Muscle of arm (tissue), 12 donors: ENCODE measurements around the gene CDC42. TPM values are rescaled to one million over a fixed set of nuclear protein-coding genes. Genes with fewer than 3 reads are reported as not detected.
"Not testable (repeated sequence)": the region's sequence is repeated elsewhere in the genome, so short reads cannot be mapped to it uniquely, and the experiment has no call there.

ENCODE experiments used
- DNase-seq: peaks from one replicate; pipeline ENCODE4 v3.0.0-alpha.2; 2013
- polyA plus RNA-seq, 12 donors: library from polyadenylated mRNA; unstranded; fragments of 120-200 nt; gene quantifications; one replicate each; pipeline ENCODE4 v1.2.1, GENCODE V29; 2013; ENCODE audit not compliant: insufficient read length in 12 of 12

The CDC42 gene
- polyA plus RNA-seq, 12 donors: 200 to 2,247 (median 254) TPM

- no peak for DNase-seq
Measured at GRCh38 chr1:22031214-22031962, 21.1 kb upstream of the CDC42 start.

DNA sequence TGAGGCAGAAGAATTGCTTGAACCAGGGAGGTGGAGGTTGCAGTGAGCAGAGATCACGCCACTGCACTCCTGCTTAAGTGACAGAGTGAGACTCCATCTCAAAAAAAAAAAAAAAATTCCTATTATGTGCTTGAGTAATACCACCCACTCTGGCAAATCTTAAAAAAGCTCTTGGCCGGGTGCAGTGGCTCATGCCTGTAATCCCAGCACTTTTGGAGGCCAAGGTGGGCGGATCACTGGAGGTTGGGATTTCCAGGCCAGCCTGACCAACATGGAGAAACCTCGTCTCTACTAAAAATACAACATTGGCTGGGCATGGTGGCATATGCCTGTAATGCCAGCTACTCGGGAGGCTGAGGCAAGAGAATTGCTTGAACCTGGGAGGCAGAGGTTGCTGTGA, 17.7 kb upstream of the CDC42 start:
- DNase-seq: not testable (repeated sequence)

DNA sequence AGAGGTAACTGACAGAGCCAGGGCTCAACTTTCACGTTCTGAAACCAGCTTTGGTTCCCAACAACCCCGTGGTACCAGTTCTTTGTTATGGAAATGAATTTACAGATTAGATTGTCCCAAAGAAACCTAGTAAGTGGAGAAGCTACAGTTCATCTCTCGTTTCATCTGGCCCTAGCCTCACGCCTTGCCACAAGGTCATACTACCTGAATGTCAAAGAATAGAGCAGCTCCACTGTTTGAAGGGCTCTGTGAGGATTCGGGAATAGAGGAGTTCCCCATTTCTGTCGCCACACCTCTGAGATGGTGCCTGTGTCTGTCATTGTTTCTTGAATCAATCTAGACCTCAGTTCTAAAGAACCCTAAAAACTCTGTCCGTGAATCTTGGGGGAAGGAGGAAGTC, 15.0 kb upstream of the CDC42 start:
- no peak for DNase-seq

- DNase-seq: no peak
Measured at GRCh38 chr1:22038036-22038435, 14.5 kb upstream of the CDC42 start.

DNA sequence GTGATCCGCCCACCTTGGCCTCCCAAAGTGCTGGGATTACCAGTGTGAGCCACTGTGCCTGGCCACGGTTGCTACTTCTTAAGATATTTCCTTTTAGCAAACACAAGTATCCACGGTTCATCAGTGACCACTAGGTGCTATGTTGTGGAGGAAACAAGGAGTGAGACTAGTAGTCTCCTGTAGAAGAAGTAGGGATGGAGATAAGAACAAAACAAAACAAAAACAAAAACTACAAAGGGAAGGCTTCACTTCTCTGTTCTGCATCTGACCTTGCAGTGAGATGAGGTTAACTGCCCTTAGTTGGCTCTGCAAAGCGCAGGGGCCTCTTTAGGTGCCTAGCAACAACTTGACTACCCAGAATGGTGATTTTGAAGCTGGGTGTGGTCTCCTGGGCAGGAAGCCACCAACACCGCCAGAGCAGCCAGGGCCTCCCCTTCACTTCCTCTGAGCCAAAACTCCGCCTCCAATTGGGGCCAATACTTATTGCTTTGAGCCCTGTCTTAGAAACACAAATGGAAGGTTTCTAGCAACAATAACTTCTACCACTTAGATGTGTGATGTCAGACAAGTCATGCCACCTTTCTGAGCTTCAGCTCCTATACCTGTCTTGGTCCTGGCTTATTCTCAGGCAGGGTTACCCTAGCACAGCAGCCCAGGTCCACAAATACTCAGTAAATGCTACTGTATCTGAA, 12.8 kb upstream of the CDC42 start:
- DNase-seq: no peak

- DNase-seq: no peak
Measured at GRCh38 chr1:22040286-22040623, 12.3 kb upstream of the CDC42 start.

- no peak for DNase-seq
Measured at GRCh38 chr1:22041505-22041904, 11.0 kb upstream of the CDC42 start.

- no peak for DNase-seq
Measured at GRCh38 chr1:22043198-22043769, 9.2 kb upstream of the CDC42 start.

DNA sequence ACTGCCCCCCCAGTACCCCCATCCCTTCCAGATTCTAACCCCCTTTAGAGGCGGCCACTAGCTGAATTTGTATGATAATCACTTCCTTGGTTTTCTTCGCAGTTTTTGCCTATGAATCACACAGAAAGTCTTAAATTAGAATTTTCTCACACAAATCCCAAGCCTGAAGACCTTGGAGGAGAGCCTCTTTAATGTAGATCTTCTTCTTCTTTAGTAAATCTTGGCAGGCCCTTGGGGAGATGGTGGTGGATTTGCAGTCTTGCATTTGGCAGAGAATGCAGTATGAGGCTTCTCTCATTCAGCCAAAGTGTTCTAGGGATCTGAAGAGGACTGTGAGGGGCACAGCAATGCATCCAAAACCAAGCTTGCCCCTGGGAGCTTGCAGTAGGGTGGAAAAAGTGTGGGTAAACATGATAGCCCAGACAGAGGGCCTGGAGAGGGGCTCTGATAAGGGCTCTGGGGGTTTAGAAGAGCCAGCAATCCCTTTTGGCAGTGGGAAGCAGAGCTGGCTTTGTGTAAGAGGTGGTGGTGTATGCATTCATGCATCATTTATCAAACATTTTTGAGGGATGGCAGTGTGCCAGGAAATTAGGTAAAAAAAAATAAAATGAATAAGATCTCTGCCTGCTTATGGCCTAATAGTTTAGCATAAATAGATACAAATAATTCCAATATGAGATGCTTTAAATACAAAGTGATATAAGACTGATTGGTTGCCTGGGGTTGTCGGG, 7.7 kb upstream of the CDC42 start:
- DNase-seq: no peak

GRCh38 chr1:22045604-22046228, 6.8 kb upstream of the CDC42 start:
- DNase-seq: no peak

- no peak for DNase-seq
Measured at GRCh38 chr1:22048351-22049192, 3.9 kb upstream of the CDC42 start.

DNA sequence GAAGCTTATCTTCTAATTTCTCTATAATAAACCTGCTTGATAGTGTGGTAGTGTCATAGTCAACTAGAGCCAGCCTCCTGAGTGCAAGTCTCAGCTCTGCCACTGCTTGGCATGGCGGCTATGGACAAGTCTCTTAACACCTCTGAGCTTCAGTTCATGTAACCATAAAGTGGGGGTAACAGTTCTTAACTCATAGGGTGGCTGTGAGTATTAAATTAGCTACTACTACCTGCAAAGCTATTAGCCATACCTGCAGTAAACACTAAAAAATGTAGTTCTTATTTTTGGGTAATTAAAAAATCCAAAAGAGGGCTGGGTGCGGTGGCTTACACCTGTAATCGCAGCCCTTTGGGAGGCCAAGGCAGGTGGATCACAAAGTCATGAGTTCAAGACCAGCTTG, 2.2 kb upstream of the CDC42 start:
- no peak for DNase-seq

- DNase-seq: no peak
Measured at GRCh38 chr1:22051607-22052114, 848 bp upstream of the CDC42 start.

GRCh38 chr1:22053017-22053860, 730 bp downstream of the CDC42 start:
- peak; percentile 66 for DNase-seq

GRCh38 chr1:22053861-22054770, 1.6 kb downstream of the CDC42 start:
- DNase-seq: no peak

GRCh38 chr1:22055463-22055862, 3.0 kb downstream of the CDC42 start:
- no peak for DNase-seq

GRCh38 chr1:22056043-22056442, 3.5 kb downstream of the CDC42 start:
- DNase-seq: no peak

DNA sequence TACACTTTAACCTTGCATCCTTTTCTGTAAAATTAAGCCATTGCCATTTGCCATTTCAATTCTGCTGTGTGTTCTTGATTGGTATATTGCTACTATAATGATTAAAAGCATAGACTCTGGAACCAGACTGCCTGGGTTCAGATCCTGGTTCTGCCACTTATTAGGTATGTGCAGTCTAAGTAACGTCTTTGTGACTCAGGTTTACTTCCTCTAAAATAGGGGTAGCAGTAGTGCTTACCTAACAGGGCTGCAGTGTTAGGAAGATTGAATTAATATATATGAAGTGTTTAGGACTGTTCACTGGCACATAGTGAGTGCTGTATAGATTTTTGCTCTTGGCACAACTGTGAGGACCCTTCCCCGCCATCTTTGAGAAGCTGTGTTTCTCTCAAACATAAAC, 4.4 kb downstream of the CDC42 start:
- no peak for DNase-seq

DNA sequence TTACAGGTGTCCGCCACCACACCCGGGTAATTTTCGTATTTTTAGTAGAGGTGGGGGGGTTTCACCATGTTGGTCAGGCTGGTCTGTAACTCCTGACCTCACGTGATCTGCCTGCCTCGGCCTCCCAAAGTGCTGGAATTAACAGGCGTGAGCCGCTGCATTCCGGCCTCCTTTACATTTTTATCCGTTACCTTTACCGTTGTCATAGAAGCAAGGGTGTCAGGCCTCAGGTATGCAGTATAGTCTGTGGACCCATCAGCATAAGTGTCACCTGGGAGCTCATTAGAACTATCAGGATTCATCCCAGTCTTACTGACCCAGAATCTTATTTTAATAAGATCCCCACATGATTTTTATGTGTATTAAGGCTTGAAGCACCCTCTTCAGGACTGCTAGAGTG, 5.4 kb downstream of the CDC42 start:
- no peak for DNase-seq
